Mesenchymal stem cell (in vitro differentiated cells and primary cell): ENCODE results near the gene SUMO2.

Experiments
- DNase-seq: peaks from one replicate; pipeline ENCODE4 v3.0.0-alpha.2; 2013
- H2AFZ ChIP-seq: one replicate; pipeline ENCODE4 v1.6.1; 2013; ENCODE audit warnings: low read depth, mild to moderate bottlenecking, control low read depth, inconsistent platforms, low read length, moderate library complexity
- H2AK5ac ChIP-seq: 2 replicates; pipeline ENCODE4 v1.6.1; 2013; ENCODE audit warnings: low read length, moderate library complexity, mild to moderate bottlenecking, inconsistent platforms; ENCODE audit not compliant: severe bottlenecking
- H2BK120ac ChIP-seq: one replicate; pipeline ENCODE4 v1.6.1; 2013; ENCODE audit warnings: low read depth, mild to moderate bottlenecking, inconsistent platforms, low read length, moderate library complexity
- H2BK12ac ChIP-seq, 2 experiments: one replicate each; pipeline ENCODE4 v1.6.1; 2013; ENCODE audit warnings: inconsistent platforms in 2 of 2, low read length in 2 of 2, mild to moderate bottlenecking in 2 of 2, moderate library complexity in 2 of 2, control low read depth in 1 of 2
- H2BK15ac ChIP-seq: one replicate; pipeline ENCODE4 v1.6.1; 2013; ENCODE audit warnings: mild to moderate bottlenecking, low read depth, inconsistent platforms; ENCODE audit not compliant: poor library complexity, severe bottlenecking
- H2BK5ac ChIP-seq: 2 replicates; pipeline ENCODE4 v1.6.1; 2013; ENCODE audit warnings: low read depth, mild to moderate bottlenecking, low read length, control low read depth, inconsistent platforms; ENCODE audit not compliant: poor library complexity, severe bottlenecking
- H3K14ac ChIP-seq, 2 experiments: one replicate each; pipeline ENCODE4 v1.6.1; 2013; ENCODE audit warnings: inconsistent platforms in 2 of 2, low read length in 2 of 2, control low read depth in 1 of 2, mild to moderate bottlenecking in 1 of 2, moderate library complexity in 1 of 2
- H3K18ac ChIP-seq, 2 experiments: one replicate each; pipeline ENCODE4 v1.6.1; 2013; ENCODE audit warnings: inconsistent platforms in 2 of 2, low read length in 2 of 2, control low read depth in 1 of 2, low read depth in 1 of 2, mild to moderate bottlenecking in 1 of 2
- H3K23ac ChIP-seq, 2 experiments: one replicate each; pipeline ENCODE4 v1.6.1; 2013; ENCODE audit warnings: inconsistent platforms in 2 of 2, low read length in 2 of 2, mild to moderate bottlenecking in 2 of 2, moderate library complexity in 2 of 2, control low read depth in 1 of 2
- H3K27ac ChIP-seq: 2 replicates; pipeline ENCODE4 v1.5.1; 2013; ENCODE audit warnings: mild to moderate bottlenecking, moderate library complexity, low read length, control low read depth, inconsistent platforms; ENCODE audit not compliant: poor library complexity, severe bottlenecking
- H3K27me3 ChIP-seq, 2 experiments: 2 replicates each; pipeline versions ENCODE4 v1.6.1 to v1.7.0; 2013; ENCODE audit warnings: low read length in 2 of 2, mild to moderate bottlenecking in 2 of 2, moderate library complexity in 2 of 2, control low read depth in 1 of 2, inconsistent platforms in 1 of 2; ENCODE audit not compliant: control insufficient read depth in 1 of 2, insufficient read depth in 1 of 2
- H3K36me3 ChIP-seq, 2 experiments: 2 replicates each; pipeline versions ENCODE4 v1.6.1 to v1.7.0; 2013; ENCODE audit warnings: low read length in 2 of 2, control low read depth in 1 of 2, inconsistent platforms in 1 of 2, low read depth in 1 of 2, mild to moderate bottlenecking in 1 of 2; ENCODE audit not compliant: insufficient read depth in 2 of 2, control insufficient read depth in 1 of 2
- H3K4ac ChIP-seq, 2 experiments: one replicate each; pipeline ENCODE4 v1.6.1; 2013; ENCODE audit warnings: inconsistent platforms in 2 of 2, low read length in 2 of 2, mild to moderate bottlenecking in 2 of 2, moderate library complexity in 2 of 2, control low read depth in 1 of 2, low read depth in 1 of 2
- H3K4me1 ChIP-seq: 2 replicates; pipeline ENCODE4 v1.6.1; 2013; ENCODE audit warnings: low read depth, low read length, control low read depth; ENCODE audit not compliant: control insufficient read depth, insufficient read depth
- H3K4me2 ChIP-seq: 2 replicates; pipeline ENCODE4 v1.6.1; 2013; ENCODE audit warnings: low read length, mild to moderate bottlenecking, inconsistent platforms; ENCODE audit not compliant: poor library complexity, severe bottlenecking
- H3K4me3 ChIP-seq, 2 experiments: 2 replicates each; pipeline versions ENCODE4 v1.5.1 to v1.7.0; 2013; ENCODE audit warnings: low read length in 2 of 2, mild to moderate bottlenecking in 2 of 2, control low read depth in 1 of 2, low read depth in 1 of 2; ENCODE audit not compliant: insufficient read depth in 1 of 2
- H3K79me1 ChIP-seq: replicated peaks from 2 replicates; pipeline ENCODE4 v1.6.1; 2013; ENCODE audit warnings: mild to moderate bottlenecking, control low read depth, low read length, inconsistent platforms; ENCODE audit not compliant: poor library complexity, severe bottlenecking
- H3K9ac ChIP-seq: 2 replicates; pipeline ENCODE4 v1.7.0; 2013; ENCODE audit warnings: mild to moderate bottlenecking, low read length, moderate library complexity
- H3K9me3 ChIP-seq: 2 replicates; pipeline ENCODE4 v1.7.0; 2013; ENCODE audit warnings: mild to moderate bottlenecking, low read length; ENCODE audit not compliant: control insufficient read depth
- H4K8ac ChIP-seq: one replicate; pipeline ENCODE4 v1.6.1; 2013; ENCODE audit warnings: inconsistent platforms, mild to moderate bottlenecking, low read length, moderate library complexity
- H4K91ac ChIP-seq: one replicate; pipeline ENCODE4 v1.6.1; 2013; ENCODE audit warnings: mild to moderate bottlenecking, low read length, inconsistent platforms
- WGBS: methylation state at CpG from one replicate; pipeline ENCODE4 v1.1.7; 2013; ENCODE audit warnings: mixed read lengths; 5-methylcytosine and 5-hydroxymethylcytosine counted together

SUMO2 gene

DNA sequence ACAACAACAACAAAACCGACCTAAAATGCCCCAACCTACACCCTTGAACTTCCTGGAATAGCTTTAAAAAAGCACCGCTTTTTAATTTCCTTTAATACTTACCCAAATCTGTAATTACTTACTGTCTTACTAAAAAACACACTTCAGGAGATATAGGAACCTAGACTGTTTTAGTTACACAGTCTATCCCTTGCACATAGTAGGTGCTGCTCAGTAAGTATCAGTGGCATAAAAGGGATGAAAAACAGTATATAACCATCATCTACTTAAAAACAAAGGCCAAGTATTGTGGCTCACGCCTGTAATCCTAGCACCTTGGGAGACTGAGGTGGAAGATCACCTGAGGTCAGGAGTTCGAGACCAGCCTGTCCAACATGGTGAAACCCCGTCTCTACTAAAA, 6.1 kb downstream of the SUMO2 start:
- no peak overlapping the region for H3K4me3 ChIP-seq
- H2AFZ ChIP-seq: no peak overlapping the region
- no peaks in the 10 kb centered on the region for H3K27me3 ChIP-seq
- no peak overlapping the region for H3K4ac ChIP-seq
- peaks cover 63 to 82% of the 10 kb centered on the region in 2 experiments for H3K36me3 ChIP-seq
- H2BK120ac ChIP-seq: no peak overlapping the region
- peaks cover 6% of the 10 kb centered on the region for H3K79me1 ChIP-seq
- H3K4me2 ChIP-seq: no peak overlapping the region
- no peak overlapping the region for H3K14ac ChIP-seq
- H4K91ac ChIP-seq: no peak overlapping the region
- DNase-seq: no peak
- H3K18ac ChIP-seq: no peak overlapping the region
- no peak overlapping the region for H2BK5ac ChIP-seq
- no peak overlapping the region for H3K27ac ChIP-seq
- H2AK5ac ChIP-seq: no peak overlapping the region
- H3K9ac ChIP-seq: no peak overlapping the region
- H3K9me3 ChIP-seq: no peaks in the 10 kb centered on the region
- WGBS: 96% methylated on average over 5 of the region's 5 CpGs
- peaks cover 5% of the 10 kb centered on the region for H3K4me1 ChIP-seq
- H3K23ac ChIP-seq: no peak overlapping the region
- no peak overlapping the region for H4K8ac ChIP-seq
- no peak overlapping the region for H2BK15ac ChIP-seq
- no peak overlapping the region for H2BK12ac ChIP-seq

DNA sequence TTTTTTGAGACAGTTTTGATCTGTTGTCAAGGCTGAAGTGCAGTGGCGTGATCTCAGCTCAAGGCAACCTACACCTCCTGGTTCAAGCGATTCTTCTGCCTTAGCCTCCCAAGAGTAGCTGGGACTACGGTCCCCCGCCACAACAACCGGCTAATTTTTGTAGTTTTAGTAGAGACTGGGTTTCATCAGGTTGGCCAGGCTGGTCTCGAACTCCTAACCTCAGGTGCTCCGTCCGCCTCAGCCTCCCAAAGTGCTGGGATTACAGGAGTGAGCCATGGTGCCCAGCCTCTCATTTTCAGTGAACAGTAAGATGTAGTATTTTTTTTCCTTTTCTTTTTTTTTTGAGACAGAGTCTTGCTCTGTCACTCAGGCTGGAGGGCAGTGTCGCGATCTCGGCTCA, 7.8 kb downstream of the SUMO2 start:
- Histone ChIP-seq H2BK15ac (no peak overlapping the region), H4K8ac (no peak overlapping the region), H3K4me3 (no peak overlapping the region), H2BK5ac (no peak overlapping the region), H3K27me3 (no peaks in the 10 kb centered on the region), H4K91ac (no peak overlapping the region), H3K27ac (no peak overlapping the region), H3K79me1 (peaks cover 6% of the 10 kb centered on the region), H3K36me3 (peaks cover 68 to 89% of the 10 kb centered on the region in 2 experiments), H3K4me2 (no peak overlapping the region), H3K23ac (no peak overlapping the region), H3K9ac (no peak overlapping the region), H3K18ac (no peak overlapping the region), H3K9me3 (no peaks in the 10 kb centered on the region), H2AK5ac (no peak overlapping the region), H3K4me1 (peaks cover 4% of the 10 kb centered on the region), H3K4ac (no peak overlapping the region), H2BK12ac (no peak overlapping the region), H3K14ac (no peak overlapping the region), H2AFZ (no peak overlapping the region), H2BK120ac (no peak overlapping the region)
- WGBS: 98% methylated on average over 8 of the region's 11 CpGs
- DNase-seq: no peak

GRCh38 chr17:75173526-75173925, 9.2 kb downstream of the SUMO2 start:
- H3K27me3 ChIP-seq: no peaks in the 10 kb centered on the region
- H3K18ac ChIP-seq: no peak overlapping the region
- peaks cover 69 to 81% of the 10 kb centered on the region in 2 experiments for H3K36me3 ChIP-seq
- H2BK15ac ChIP-seq: no peak overlapping the region
- 98% methylated on average over 3 of the region's 4 CpGs for WGBS
- H4K8ac ChIP-seq: no peak overlapping the region
- no peak overlapping the region for H3K23ac ChIP-seq
- H4K91ac ChIP-seq: no peak overlapping the region
- H3K14ac ChIP-seq: no peak overlapping the region
- H3K79me1 ChIP-seq: peaks cover 9% of the 10 kb centered on the region
- no peak overlapping the region for H2BK12ac ChIP-seq
- H3K4me2 ChIP-seq: no peak overlapping the region
- H3K9me3 ChIP-seq: no peaks in the 10 kb centered on the region
- no peaks in the 10 kb centered on the region for H3K4me1 ChIP-seq
- H3K4ac ChIP-seq: no peak overlapping the region
- no peak overlapping the region for H3K4me3 ChIP-seq
- peak overlapping the region; percentile 36 for H3K9ac ChIP-seq
- H2AFZ ChIP-seq: no peak overlapping the region
- no peak overlapping the region for H2BK120ac ChIP-seq
- no peak overlapping the region for H2AK5ac ChIP-seq
- no peak overlapping the region for H2BK5ac ChIP-seq
- no peak overlapping the region for H3K27ac ChIP-seq
- no peak for DNase-seq

DNA sequence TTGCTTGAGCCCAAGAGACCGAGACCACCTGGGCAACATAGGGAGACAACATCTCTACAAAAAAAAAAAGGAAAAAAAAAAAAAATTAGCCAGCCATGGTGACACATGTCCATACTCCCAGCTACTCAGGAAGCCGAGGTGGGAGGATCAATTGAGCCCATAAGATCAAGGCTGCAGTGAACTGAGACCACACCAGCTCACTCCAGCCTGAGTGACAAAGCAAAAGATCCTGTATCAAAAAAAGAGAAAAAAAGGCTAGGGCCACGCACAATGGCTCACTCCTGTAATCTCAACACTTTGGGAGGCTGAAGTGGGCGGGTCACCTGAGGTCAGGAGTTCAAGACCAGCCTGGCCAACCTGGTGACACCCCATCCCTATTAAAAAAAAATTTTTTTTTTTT, 13.8 kb downstream of the SUMO2 start:
- Histone ChIP-seq H2AFZ (no peak overlapping the region), H3K4me2 (no peak overlapping the region), H4K8ac (peak overlapping the region; percentile 60), H3K4me3 (no peak overlapping the region), H2BK120ac (no peak overlapping the region), H4K91ac (no peak overlapping the region), H3K18ac (no peak overlapping the region), H3K23ac (no peak overlapping the region), H3K27me3 (no peaks in the 10 kb centered on the region), H3K27ac (no peak overlapping the region), H2BK15ac (no peak overlapping the region), H3K79me1 (peaks cover 17% of the 10 kb centered on the region), H3K4ac (no peak overlapping the region), H3K9me3 (no peaks in the 10 kb centered on the region), H3K14ac (no peak overlapping the region), H2BK12ac (no peak overlapping the region), H2AK5ac (no peak overlapping the region), H3K36me3 (peaks cover 59 to 69% of the 10 kb centered on the region in 2 experiments), H3K9ac (no peak overlapping the region), H2BK5ac (no peak overlapping the region), H3K4me1 (no peaks in the 10 kb centered on the region)
- WGBS: 100% methylated on average over 3 of the region's 4 CpGs
- DNase-seq: no peak
